SK-N-SH (cell line): ENCODE measurements around the gene MMAA. TPM values are rescaled to one million over a fixed set of nuclear protein-coding genes. Genes with fewer than 3 reads are reported as not detected.

Source experiments
- CTCF ChIA-PET: fragments of 300-600, 350-600 bp; formaldehyde crosslinking; extraction: SDS; loops from one replicate; lab custom pipeline; 2021; lab: Yijun Ruan, JAX
- POLR2A ChIA-PET: fragments of 350-600 bp; sonication (Branson Sonifier 250); formaldehyde crosslinking; extraction: SDS; loops from one replicate; lab custom pipeline; 2020; ENCODE audit warnings: antibody characterized with exemption, inconsistent platforms; lab: Yijun Ruan, JAX
- DNase-seq: peaks from one replicate; pipeline ENCODE4 v3.0.0; 2012
- H2AFZ ChIP-seq: fragments of 200-600 bp; sonication (generic); 2 replicates; pipeline ENCODE4 v1.8.1; 2016; ENCODE audit warnings: antibody characterized with exemption, mild to moderate bottlenecking, low read depth
- H3F3A ChIP-seq: fragments of 200-600 bp; sonication (generic); replicated peaks from 2 replicates; pipeline ENCODE3; 2016; ENCODE audit warnings: antibody characterized with exemption, mild to moderate bottlenecking; ENCODE audit not compliant: insufficient read depth
- H3K27ac ChIP-seq, 2 experiments: fragments of 200-500 bp in 1 of 2; fragments of 200-600 bp in 1 of 2; sonication (Bioruptor generic) in 1 of 2; sonication (generic), shearing (Covaris generic) in 1 of 2; 2 replicates each; pipeline versions ENCODE4 v1.5.1 to v1.6.1; 2014 to 2016; ENCODE audit warnings: low read depth in 2 of 2, inconsistent platforms in 1 of 2, low read length in 1 of 2, mild to moderate bottlenecking in 1 of 2, mixed read lengths in 1 of 2
- H3K27me3 ChIP-seq: fragments of 200-600 bp; sonication (generic), shearing (Covaris generic); 2 replicates; pipeline ENCODE4 v1.6.1; 2016; ENCODE audit warnings: mixed run types; ENCODE audit not compliant: insufficient read depth
- H3K36me3 ChIP-seq, 2 experiments: fragments of 200-500 bp in 1 of 2; fragments of 200-600 bp in 1 of 2; sonication (Bioruptor generic) in 1 of 2; sonication (generic) in 1 of 2; replicated peaks in 1 of 2; 2 replicates each; pipeline versions ENCODE3 to v1.5.1; 2014 to 2016; ENCODE audit warnings: low read length in 1 of 2, mild to moderate bottlenecking in 1 of 2; ENCODE audit not compliant: insufficient read depth in 2 of 2, control insufficient read depth in 1 of 2
- H3K4me1 ChIP-seq, 2 experiments: fragments of 200-500 bp in 1 of 2; fragments of 200-600 bp in 1 of 2; sonication (Bioruptor generic) in 1 of 2; sonication (generic), shearing (Covaris generic) in 1 of 2; 2 replicates each; pipeline versions ENCODE4 v1.5.1 to v1.6.1; 2014 to 2016; ENCODE audit warnings: low read depth in 1 of 2, low read length in 1 of 2, mixed run types in 1 of 2; ENCODE audit not compliant: insufficient read depth in 2 of 2, control insufficient read depth in 1 of 2
- H3K4me2 ChIP-seq: fragments of 200-600 bp; sonication (generic), shearing (Covaris generic); 2 replicates; pipeline ENCODE4 v1.6.1; 2017; ENCODE audit warnings: mixed run types
- H3K4me3 ChIP-seq, 2 experiments: fragments of 200-500 bp in 1 of 2; fragments of 200-600 bp in 1 of 2; sonication (Bioruptor generic) in 1 of 2; sonication (generic), shearing (Covaris generic) in 1 of 2; 2 replicates each; pipeline versions ENCODE4 v1.5.1 to v1.8.1; 2014 to 2016; ENCODE audit warnings: low read depth in 2 of 2, inconsistent platforms in 1 of 2, low read length in 1 of 2, mild to moderate bottlenecking in 1 of 2, mixed read lengths in 1 of 2, moderate library complexity in 1 of 2
- H3K79me2 ChIP-seq: fragments of 200-600 bp; sonication (generic); 2 replicates; pipeline ENCODE4 v1.8.1; 2017; ENCODE audit warnings: mild to moderate bottlenecking; ENCODE audit not compliant: insufficient read depth
- H3K9ac ChIP-seq: fragments of 200-600 bp; sonication (generic); 2 replicates; pipeline ENCODE4 v1.6.1; 2017; ENCODE audit warnings: mixed run types
- H3K9me2 ChIP-seq: fragments of 200-600 bp; sonication (generic); 2 replicates; pipeline ENCODE4 v1.6.1; 2017; ENCODE audit warnings: mixed run types
- H3K9me3 ChIP-seq: fragments of 200-600 bp; sonication (generic); 2 replicates; pipeline ENCODE4 v1.6.1; 2017; ENCODE audit warnings: mixed run types, mild to moderate bottlenecking, moderate library complexity
- H4K20me1 ChIP-seq: fragments of 200-600 bp; sonication (generic); 2 replicates; pipeline ENCODE4 v1.6.1; 2017; ENCODE audit warnings: mild to moderate bottlenecking, mixed run types; ENCODE audit not compliant: insufficient read depth
- CHD2 ChIP-seq: fragments of 150-350 bp; IDR thresholded peaks from 2 replicates; pipeline ENCODE4 v1.6.1; 2018; ENCODE audit warnings: low read length; ENCODE audit not compliant: partially characterized antibody
- MXI1 ChIP-seq: IDR thresholded peaks from 2 replicates; pipeline ENCODE4 v1.6.1; 2012; ENCODE audit warnings: mild to moderate bottlenecking, low read depth, low read length, improper control_type of control experiment
- NFIC ChIP-seq: IDR thresholded peaks from 2 replicates; pipeline ENCODE4 v1.4.0; 2012; ENCODE audit warnings: borderline replicate concordance
- RAD21 ChIP-seq: IDR thresholded peaks from 2 replicates; pipeline ENCODE4 v1.6.1; 2012; ENCODE audit warnings: mild to moderate bottlenecking, low read length
- REST ChIP-seq: IDR thresholded peaks from 2 replicates; pipeline ENCODE4 v1.6.1; 2012; ENCODE audit warnings: mild to moderate bottlenecking, low read depth, low read length, moderate library complexity
- RFX5 ChIP-seq: IDR thresholded peaks from 2 replicates; pipeline ENCODE4 v1.6.1; 2012; ENCODE audit warnings: mild to moderate bottlenecking, improper control_type of control experiment, low read length
- USF1 ChIP-seq: IDR thresholded peaks from 2 replicates; pipeline ENCODE4 v1.4.0; 2012; ENCODE audit warnings: low read depth, borderline replicate concordance
- USF2 ChIP-seq: fragments of 150-350 bp; IDR thresholded peaks from 2 replicates; pipeline ENCODE4 v1.6.1; 2017; ENCODE audit warnings: antibody characterized with exemption, low read length, low read depth, borderline replicate concordance
- WGBS: methylation state at CpG from one replicate; pipeline ENCODE4 v1.1.6; 2017; ENCODE audit warnings: low lambda C conversion rate; 5-methylcytosine and 5-hydroxymethylcytosine counted together
- polyA plus RNA-seq, 3 experiments: library from polyadenylated mRNA; depleted of rRNA; stranded (reverse); fragments of >200 nt; gene quantifications; 2 replicates each; pipeline ENCODE4 v1.2.3, GENCODE V29; 2012
- TF ChIP-seq, protein P1 (sequence below): IDR thresholded peaks from 2 replicates; pipeline ENCODE4 v1.4.0; 2012; ENCODE audit warnings: low read depth, borderline replicate concordance
- TF ChIP-seq, protein P2 (sequence below): IDR thresholded peaks from 2 replicates; pipeline ENCODE4; 2012
- TF ChIP-seq, protein P3 (sequence below): fragments of 200-600 bp; sonication (generic); IDR thresholded peaks from 2 replicates; pipeline ENCODE4 v1.6.1; 2017; ENCODE audit warnings: antibody characterized with exemption, mild to moderate bottlenecking, moderate library complexity

The MMAA gene
- polyA plus RNA-seq, 1 of the 3 experiments (the other 2 are of a cell fraction), result 2.2 TPM

DNA sequence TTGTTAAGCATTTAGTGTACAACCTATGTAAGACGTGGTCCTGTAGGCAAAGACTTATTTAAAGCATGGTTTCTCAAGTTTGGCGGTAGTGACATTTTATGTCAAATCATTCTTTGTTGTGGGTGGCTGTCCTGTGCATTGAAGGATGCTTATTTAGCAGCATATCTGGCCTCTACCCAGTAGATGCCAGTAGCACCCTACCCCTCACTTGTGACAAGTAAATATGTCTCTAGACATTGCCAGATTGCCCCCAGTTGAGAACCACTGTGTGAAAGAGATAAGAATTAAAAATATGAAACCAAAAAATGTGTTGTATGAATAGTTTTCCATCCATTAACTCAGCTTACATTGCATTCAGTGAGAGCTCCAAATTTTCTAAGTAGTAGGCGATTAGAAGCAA, 25.5 kb downstream of the MMAA start:
- CTCF ChIA-PET, result interaction anchor here (1.5 kb wide), 1 partner anchor 24 kb away, joined by 4 read pairs; no protein-coding TSS in a partner anchor

DNA sequence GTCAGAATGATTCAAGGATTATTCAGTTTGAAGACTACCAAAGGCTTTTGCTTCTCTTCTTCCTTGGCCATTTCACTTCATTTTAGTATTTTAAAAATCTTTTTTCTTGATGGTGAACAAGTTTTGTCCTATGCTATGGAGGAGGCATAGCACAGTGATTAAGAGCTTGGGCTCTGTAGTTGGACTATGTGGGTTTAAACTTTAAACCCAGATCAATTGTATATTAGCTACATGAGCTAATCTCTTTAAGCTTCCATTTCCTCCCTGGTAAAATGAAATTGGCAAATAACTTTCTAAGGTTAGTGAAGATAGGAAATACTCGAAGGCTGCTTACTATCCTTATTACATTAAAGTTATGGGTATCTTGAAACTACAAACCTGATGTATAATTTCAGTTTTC, 37.0 kb downstream of the MMAA start:
- H3K9me3 ChIP-seq, result no peaks in the 10 kb centered on the region
- 79% methylated on average over 1 of the region's 1 CpG for WGBS
- no peaks in the 10 kb centered on the region for H3K9me2 ChIP-seq
- no peaks in the 10 kb centered on the region for H4K20me1 ChIP-seq
- no peaks in the 10 kb centered on the region for H3F3A ChIP-seq
- ChIA-PET CTCF (interaction anchor here (1.2 kb wide), 1 partner anchor 26 kb away, joined by 4 read pairs; no protein-coding TSS in a partner anchor), POLR2A (no interaction called here)
- TF ChIP-seq REST, result no peak
- TF ChIP-seq NFIC, result no peak
- TF ChIP-seq, protein P1, sequence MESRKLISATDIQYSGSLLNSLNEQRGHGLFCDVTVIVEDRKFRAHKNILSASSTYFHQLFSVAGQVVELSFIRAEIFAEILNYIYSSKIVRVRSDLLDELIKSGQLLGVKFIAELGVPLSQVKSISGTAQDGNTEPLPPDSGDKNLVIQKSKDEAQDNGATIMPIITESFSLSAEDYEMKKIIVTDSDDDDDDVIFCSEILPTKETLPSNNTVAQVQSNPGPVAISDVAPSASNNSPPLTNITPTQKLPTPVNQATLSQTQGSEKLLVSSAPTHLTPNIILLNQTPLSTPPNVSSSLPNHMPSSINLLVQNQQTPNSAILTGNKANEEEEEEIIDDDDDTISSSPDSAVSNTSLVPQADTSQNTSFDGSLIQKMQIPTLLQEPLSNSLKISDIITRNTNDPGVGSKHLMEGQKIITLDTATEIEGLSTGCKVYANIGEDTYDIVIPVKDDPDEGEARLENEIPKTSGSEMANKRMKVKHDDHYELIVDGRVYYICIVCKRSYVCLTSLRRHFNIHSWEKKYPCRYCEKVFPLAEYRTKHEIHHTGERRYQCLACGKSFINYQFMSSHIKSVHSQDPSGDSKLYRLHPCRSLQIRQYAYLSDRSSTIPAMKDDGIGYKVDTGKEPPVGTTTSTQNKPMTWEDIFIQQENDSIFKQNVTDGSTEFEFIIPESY, result no peak
- TF ChIP-seq MXI1, result no peak
- TF ChIP-seq, protein P2, sequence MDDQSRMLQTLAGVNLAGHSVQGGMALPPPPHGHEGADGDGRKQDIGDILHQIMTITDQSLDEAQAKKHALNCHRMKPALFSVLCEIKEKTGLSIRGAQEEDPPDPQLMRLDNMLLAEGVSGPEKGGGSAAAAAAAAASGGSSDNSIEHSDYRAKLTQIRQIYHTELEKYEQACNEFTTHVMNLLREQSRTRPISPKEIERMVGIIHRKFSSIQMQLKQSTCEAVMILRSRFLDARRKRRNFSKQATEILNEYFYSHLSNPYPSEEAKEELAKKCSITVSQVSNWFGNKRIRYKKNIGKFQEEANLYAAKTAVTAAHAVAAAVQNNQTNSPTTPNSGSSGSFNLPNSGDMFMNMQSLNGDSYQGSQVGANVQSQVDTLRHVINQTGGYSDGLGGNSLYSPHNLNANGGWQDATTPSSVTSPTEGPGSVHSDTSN, result no peak
- TF ChIP-seq CHD2, result no peak
- TF ChIP-seq USF2, result no peak
- TF ChIP-seq RFX5, result no peak
- H3K4me2 ChIP-seq, result no peak overlapping the region
- no peak overlapping the region for H3K9ac ChIP-seq
- H3K79me2 ChIP-seq, result no peaks in the 10 kb centered on the region
- no peak overlapping the region for H2AFZ ChIP-seq
- H3K27ac ChIP-seq, result no peak overlapping the region
- DNase-seq, result no peak
- no peaks in the 10 kb centered on the region for H3K4me1 ChIP-seq
- no peak overlapping the region for H3K4me3 ChIP-seq
- H3K27me3 ChIP-seq, result no peaks in the 10 kb centered on the region
- H3K36me3 ChIP-seq, result peaks cover 6 to 27% of the 10 kb centered on the region in 2 experiments

More for the DNA sequence above, 25.5 kb downstream of the MMAA start:
- TF ChIP-seq, protein P3, sequence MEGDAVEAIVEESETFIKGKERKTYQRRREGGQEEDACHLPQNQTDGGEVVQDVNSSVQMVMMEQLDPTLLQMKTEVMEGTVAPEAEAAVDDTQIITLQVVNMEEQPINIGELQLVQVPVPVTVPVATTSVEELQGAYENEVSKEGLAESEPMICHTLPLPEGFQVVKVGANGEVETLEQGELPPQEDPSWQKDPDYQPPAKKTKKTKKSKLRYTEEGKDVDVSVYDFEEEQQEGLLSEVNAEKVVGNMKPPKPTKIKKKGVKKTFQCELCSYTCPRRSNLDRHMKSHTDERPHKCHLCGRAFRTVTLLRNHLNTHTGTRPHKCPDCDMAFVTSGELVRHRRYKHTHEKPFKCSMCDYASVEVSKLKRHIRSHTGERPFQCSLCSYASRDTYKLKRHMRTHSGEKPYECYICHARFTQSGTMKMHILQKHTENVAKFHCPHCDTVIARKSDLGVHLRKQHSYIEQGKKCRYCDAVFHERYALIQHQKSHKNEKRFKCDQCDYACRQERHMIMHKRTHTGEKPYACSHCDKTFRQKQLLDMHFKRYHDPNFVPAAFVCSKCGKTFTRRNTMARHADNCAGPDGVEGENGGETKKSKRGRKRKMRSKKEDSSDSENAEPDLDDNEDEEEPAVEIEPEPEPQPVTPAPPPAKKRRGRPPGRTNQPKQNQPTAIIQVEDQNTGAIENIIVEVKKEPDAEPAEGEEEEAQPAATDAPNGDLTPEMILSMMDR, result peak; percentile 20; the same call in 1 of the 2 replicates
- TF ChIP-seq RAD21, result peak; percentile 47
- no peak for TF ChIP-seq USF1
- H3K27me3 ChIP-seq, result no peaks in the 10 kb centered on the region
- WGBS, result 95% methylated on average over 3 of the region's 3 CpGs
- POLR2A ChIA-PET, result no interaction called here
- H3K79me2 ChIP-seq, result no peaks in the 10 kb centered on the region
- peaks cover 0 to 10% of the 10 kb centered on the region in 2 experiments for H3K36me3 ChIP-seq
- no peaks in the 10 kb centered on the region for H3K9me3 ChIP-seq
- H3K4me1 ChIP-seq, result no peaks in the 10 kb centered on the region
- H3K4me2 ChIP-seq, result no peak overlapping the region
- no peak overlapping the region for H3K27ac ChIP-seq
- H3K9me2 ChIP-seq, result no peaks in the 10 kb centered on the region
- no peaks in the 10 kb centered on the region for H4K20me1 ChIP-seq
- H3K4me3 ChIP-seq, result no peak overlapping the region
- no peak for DNase-seq
- no peak overlapping the region for H3K9ac ChIP-seq
- no peak overlapping the region for H2AFZ ChIP-seq
- no peaks in the 10 kb centered on the region for H3F3A ChIP-seq
